GM21515 (cell line): ENCODE measurements around the gene CREB5.

Experiments used
- ATAC-seq: cut with Tn5 transposase; IDR thresholded peaks from one replicate; pipeline ENCODE4 v1.9.1; 2021; ENCODE audit not compliant: unreplicated experiment

The CREB5 gene

GRCh38 chr7:28836716-28837115 is 424.4 kb downstream of the CREB5 start:
- no peak for ATAC-seq

GRCh38 chr7:28837216-28837615 is 424.9 kb downstream of the CREB5 start:
- ATAC-seq: no peak

DNA sequence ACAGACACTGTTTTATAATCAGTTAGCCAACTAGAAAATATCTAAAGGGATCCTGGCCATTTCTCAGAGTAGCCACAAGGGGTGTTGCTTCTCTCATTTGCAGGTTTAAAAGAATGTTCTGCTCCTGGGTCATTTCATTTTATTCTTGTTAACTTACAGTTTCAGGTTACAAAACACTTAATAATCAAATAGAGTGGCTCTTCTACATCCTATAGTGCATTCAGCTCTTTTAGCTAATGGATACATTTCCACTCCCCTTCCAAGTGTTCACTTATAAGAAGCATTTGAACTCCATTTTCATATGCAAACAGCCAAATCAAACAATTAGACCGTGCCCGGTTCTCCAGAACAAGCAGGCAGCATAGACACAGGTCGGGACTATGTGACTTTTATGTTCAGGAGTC is 428.3 kb downstream of the CREB5 start:
- ATAC-seq: no peak

- no peak for ATAC-seq
Measured at GRCh38 chr7:28841766-28842165, 429.4 kb downstream of the CREB5 start.

GRCh38 chr7:28842769-28843295 is 430.5 kb downstream of the CREB5 start:
- no peak for ATAC-seq

GRCh38 chr7:28845106-28845505 is 432.8 kb downstream of the CREB5 start:
- ATAC-seq: no peak

GRCh38 chr7:28847176-28847575 is 434.9 kb downstream of the CREB5 start:
- ATAC-seq: no peak

DNA sequence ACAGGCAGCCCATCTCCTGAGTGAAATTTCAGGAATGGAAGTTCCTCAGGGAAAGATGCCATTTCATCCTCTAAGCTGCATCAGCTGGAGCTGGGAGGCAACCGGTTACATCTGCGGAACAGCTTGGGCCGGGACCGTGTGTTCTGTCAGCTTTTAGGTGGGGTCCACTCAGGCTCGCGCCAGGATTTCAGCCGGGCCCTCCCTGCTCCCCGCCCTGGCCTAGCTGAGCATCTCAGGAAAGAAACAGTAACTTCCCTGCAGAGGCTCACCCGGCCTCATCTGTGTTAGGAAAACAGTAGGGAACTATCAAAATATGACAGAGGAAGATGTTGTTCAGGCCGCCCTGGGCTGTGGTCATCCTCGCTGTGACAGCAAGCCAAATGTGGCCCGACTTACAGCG is 435.4 kb downstream of the CREB5 start:
- no peak for ATAC-seq

DNA sequence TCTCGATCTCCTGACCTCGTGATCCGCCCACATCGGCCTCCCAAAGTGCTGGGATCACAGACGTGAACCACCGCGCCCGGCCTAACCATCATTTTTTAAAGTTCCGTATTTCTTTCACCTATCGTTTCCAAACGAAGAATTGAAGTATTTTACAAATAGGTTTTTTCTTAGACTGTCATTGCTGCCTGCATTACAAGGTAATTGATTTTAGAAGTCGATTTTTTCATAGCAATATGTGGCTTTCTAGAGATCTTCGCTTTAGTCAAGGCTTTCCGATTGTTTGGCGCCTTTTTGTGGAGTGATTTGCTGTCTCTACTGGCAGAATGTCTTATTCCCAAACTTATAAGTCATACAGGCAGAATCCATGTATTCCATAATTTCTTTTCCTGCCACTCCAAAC is 436.6 kb downstream of the CREB5 start:
- ATAC-seq: no peak

- no peak for ATAC-seq
Measured at GRCh38 chr7:28850699-28851098, 438.4 kb downstream of the CREB5 start.

- ATAC-seq: no peak
Measured at GRCh38 chr7:28853150-28853549, 440.8 kb downstream of the CREB5 start.

GRCh38 chr7:28853834-28854749 is 441.8 kb downstream of the CREB5 start:
- peak; percentile 100 for ATAC-seq

GRCh38 chr7:28854750-28855074 is 442.4 kb downstream of the CREB5 start:
- ATAC-seq: no peak

DNA sequence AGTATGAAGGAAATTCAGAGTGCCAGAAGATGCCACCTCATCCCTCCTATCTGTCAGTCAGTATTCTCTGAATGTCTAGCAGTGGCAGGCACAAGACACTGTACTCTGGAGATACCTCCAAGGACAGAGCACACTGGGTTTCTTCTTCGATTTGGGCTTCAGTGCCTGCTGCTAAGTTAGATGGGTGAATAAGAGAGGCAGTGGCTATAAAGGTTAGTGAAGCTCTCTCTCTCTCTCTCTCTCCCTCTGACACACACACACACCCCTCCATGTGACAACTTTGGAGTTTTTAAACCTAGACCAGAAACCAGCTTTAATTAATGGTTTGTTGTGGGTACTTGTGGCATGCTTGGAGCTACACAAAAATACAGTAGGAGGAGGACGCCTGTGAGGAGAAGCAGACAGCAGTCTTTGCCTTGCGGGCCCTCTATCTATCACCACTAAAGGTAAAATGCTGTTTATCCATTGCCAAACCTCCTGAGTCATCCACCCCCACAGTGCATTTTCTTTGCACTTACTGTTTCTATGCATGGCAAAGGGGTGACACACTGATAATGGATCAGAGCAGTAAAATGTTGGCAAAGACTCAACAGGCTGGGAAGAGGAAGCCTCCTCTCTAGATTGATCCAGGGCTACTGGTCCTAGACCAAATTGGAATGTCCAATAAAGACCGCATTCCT is 443.4 kb downstream of the CREB5 start:
- ATAC-seq: no peak

- ATAC-seq: no peak
Measured at GRCh38 chr7:28856656-28857055, 444.3 kb downstream of the CREB5 start.

DNA sequence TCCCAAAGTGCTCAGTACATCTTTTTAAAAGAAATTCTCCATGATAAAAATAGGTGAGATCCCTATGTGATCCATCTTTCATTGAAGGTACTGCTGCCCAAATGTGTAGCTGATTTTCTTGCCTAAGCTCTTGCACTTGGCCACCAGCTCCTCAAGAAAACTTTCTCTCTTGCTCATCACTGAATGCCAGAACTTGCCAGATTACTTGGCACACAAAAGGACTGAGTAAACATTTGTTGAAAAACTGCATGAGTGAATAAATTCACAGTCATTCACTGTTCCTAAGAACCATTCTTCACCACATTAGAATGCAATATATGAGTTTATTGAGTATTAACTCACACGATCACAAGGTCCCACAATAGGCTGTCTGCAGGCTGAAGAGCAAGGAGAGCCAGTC is 445.9 kb downstream of the CREB5 start:
- no peak for ATAC-seq

DNA sequence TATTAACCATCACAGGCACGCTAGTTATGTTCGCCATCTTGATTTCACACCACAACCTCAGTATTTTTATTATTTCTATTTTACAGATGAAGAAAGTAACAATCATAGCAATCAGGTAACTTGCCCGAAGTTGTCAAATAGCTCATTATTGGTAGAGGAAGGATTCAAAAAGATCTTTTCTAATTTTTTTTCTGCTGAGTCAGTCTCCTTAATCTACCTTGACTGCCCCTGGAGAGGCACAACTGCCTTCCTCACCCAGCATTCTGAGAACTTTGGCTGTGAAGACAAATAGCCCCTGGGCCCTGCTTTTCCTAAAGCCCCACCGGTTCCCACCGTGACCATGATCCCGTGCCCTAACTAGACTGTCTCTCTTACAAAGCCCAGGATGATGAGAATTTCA is 446.6 kb downstream of the CREB5 start:
- no peak for ATAC-seq

DNA sequence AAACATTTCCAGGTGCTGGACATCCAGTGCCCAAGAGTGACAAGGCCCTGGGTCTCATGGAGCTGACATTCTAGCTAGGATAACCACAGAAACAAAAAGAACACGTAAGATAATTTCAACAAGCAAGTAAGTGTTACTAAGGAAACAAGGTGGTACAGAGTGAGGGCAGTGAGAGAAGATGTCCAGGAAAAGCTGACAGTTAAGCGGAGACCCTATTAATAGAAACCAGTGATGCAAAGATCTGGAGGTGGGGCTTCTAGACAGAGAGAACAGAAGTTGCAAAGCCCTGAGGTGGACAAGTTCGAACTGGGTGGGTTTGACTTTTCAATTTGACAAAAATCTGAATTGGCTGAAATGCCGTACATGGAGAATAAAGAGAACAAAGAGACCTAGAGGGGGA is 449.5 kb downstream of the CREB5 start:
- ATAC-seq: no peak

- no peak for ATAC-seq
Measured at GRCh38 chr7:28862595-28863272, 450.4 kb downstream of the CREB5 start.

GRCh38 chr7:28865601-28866144 is 453.4 kb downstream of the CREB5 start:
- ATAC-seq: no peak

- no peak for ATAC-seq
Measured at GRCh38 chr7:28868712-28869111, 456.4 kb downstream of the CREB5 start.
